ENCODE data around the gene SELPLG.

- no peak for TF ChIP-seq EZH2 (IDR thresholded peaks at IDR 0.05; ENCODE audit: insufficient read depth, poor library complexity, severe bottlenecking)
- TF ChIP-seq EZH2phosphoT487 (IDR thresholded peaks at IDR 0.05; ENCODE audit: insufficient read depth, low read depth), result no peak
Observed at GRCh38 chr12:108606492-108606891, 27.2 kb downstream of the SELPLG start.

All from GM23248 (cell line).